HEK293 (cell line): ENCODE measurements around the gene RFX2.

Experiments used
- CTCF ChIA-PET: fragments of 350-600 bp; formaldehyde crosslinking; extraction: SDS; loops from one replicate; lab custom pipeline; 2021; ENCODE audit warnings: antibody characterized with exemption; lab: Yijun Ruan, JAX
- POLR2A ChIA-PET: fragments of 300-600 bp; formaldehyde crosslinking; extraction: SDS; loops from one replicate; lab custom pipeline; 2020; ENCODE audit warnings: antibody characterized with exemption, inconsistent platforms; lab: Yijun Ruan, JAX
- H3K27ac ChIP-seq: fragments of 200-500 bp; sonication (Bioruptor generic); 2 replicates; pipeline ENCODE4 v1.5.1; 2014; ENCODE audit warnings: low read depth, low read length, control low read depth, inconsistent platforms; ENCODE audit errors: extremely low read depth
- H3K36me3 ChIP-seq, 2 experiments: fragments of 200-500 bp in 1 of 2; sonication (Bioruptor generic) in 1 of 2; 1 replicate in 1 of 2; 2 replicates in 1 of 2; pipeline ENCODE4 v1.5.1; 2014 to 2017; ENCODE audit warnings: inconsistent platforms in 2 of 2, low read length in 2 of 2; ENCODE audit not compliant: control insufficient read depth in 2 of 2, insufficient read depth in 1 of 2
- H3K4me1 ChIP-seq: fragments of 200-500 bp; sonication (Bioruptor generic); 2 replicates; pipeline ENCODE4 v1.5.1; 2014; ENCODE audit warnings: mild to moderate bottlenecking, low read length, inconsistent platforms; ENCODE audit not compliant: control insufficient read depth, insufficient read depth
- H3K4me3 ChIP-seq: 2 replicates; pipeline ENCODE4 v1.5.1; 2011; ENCODE audit warnings: low read depth, mild to moderate bottlenecking, control low read depth, low read length, moderate library complexity
- H3K9me3 ChIP-seq: fragments of 200-500 bp; sonication (Bioruptor generic); 2 replicates; pipeline ENCODE4 v1.5.1; 2014; ENCODE audit warnings: low read depth, low read length, inconsistent platforms; ENCODE audit not compliant: control insufficient read depth, insufficient read depth
- FEZF1 ChIP-seq: fragments of 450-650 bp; formaldehyde crosslinking; IDR thresholded peaks from 2 replicates; pipeline ENCODE4 v1.5.1; 2016; ENCODE audit warnings: missing biosample characterization, missing genetic modification characterization
- GLIS1 ChIP-seq: fragments of 450-650 bp; formaldehyde crosslinking; IDR thresholded peaks from 2 replicates; pipeline ENCODE4 v1.5.1; 2016; ENCODE audit warnings: missing biosample characterization, missing genetic modification characterization
- KLF1 ChIP-seq: fragments of 450-650 bp; formaldehyde crosslinking; IDR thresholded peaks from 2 replicates; pipeline ENCODE4 v1.5.1; 2016; ENCODE audit warnings: missing biosample characterization, missing genetic modification characterization
- OSR2 ChIP-seq: fragments of 450-650 bp; formaldehyde crosslinking; IDR thresholded peaks from 2 replicates; pipeline ENCODE4 v1.5.1; 2016; ENCODE audit warnings: missing biosample characterization, missing genetic modification characterization
- TCF7L2 ChIP-seq: IDR thresholded peaks from 2 replicates; pipeline ENCODE4 v1.6.1; 2011; ENCODE audit warnings: low read depth, mild to moderate bottlenecking, inconsistent platforms, low read length, moderate library complexity, borderline replicate concordance
- ZBTB1 ChIP-seq: fragments of 450-650 bp; formaldehyde crosslinking; IDR thresholded peaks from 2 replicates; pipeline ENCODE4 v1.5.1; 2016; ENCODE audit warnings: missing biosample characterization, missing genetic modification characterization
- ZNF112 ChIP-seq: fragments of 450-650 bp; formaldehyde crosslinking; IDR thresholded peaks from 2 replicates; pipeline ENCODE4 v1.5.0; 2017; ENCODE audit warnings: missing biosample characterization, missing genetic modification characterization
- ZNF138 ChIP-seq: fragments of 450-650 bp; formaldehyde crosslinking; IDR thresholded peaks from 2 replicates; pipeline ENCODE4 v1.5.1; 2016; ENCODE audit warnings: missing biosample characterization, missing genetic modification characterization, borderline replicate concordance
- ZNF157 ChIP-seq: fragments of 450-650 bp; formaldehyde crosslinking; IDR thresholded peaks from 2 replicates; pipeline ENCODE4 v1.5.1; 2016; ENCODE audit warnings: missing biosample characterization, missing genetic modification characterization
- ZNF184 ChIP-seq: fragments of 450-650 bp; IDR thresholded peaks from 2 replicates; pipeline ENCODE4 v1.5.1; 2018; ENCODE audit warnings: missing biosample characterization, mild to moderate bottlenecking, missing genetic modification characterization
- ZNF266 ChIP-seq: fragments of 450-650 bp; formaldehyde crosslinking; IDR thresholded peaks from 2 replicates; pipeline ENCODE4 v1.5.1; 2016; ENCODE audit warnings: missing biosample characterization, missing genetic modification characterization, low read depth
- ZNF354C ChIP-seq: fragments of 450-650 bp; formaldehyde crosslinking; IDR thresholded peaks from 2 replicates; pipeline ENCODE4 v1.5.1; 2016; ENCODE audit warnings: missing biosample characterization, missing genetic modification characterization, low read depth, borderline replicate concordance
- ZNF391 ChIP-seq: fragments of 450-650 bp; formaldehyde crosslinking; IDR thresholded peaks from 2 replicates; pipeline ENCODE4 v1.5.1; 2016; ENCODE audit warnings: low read depth, missing biosample characterization, missing genetic modification characterization, borderline replicate concordance
- ZNF433 ChIP-seq: fragments of 450-650 bp; formaldehyde crosslinking; IDR thresholded peaks from 2 replicates; pipeline ENCODE4 v1.5.1; 2016; ENCODE audit warnings: missing biosample characterization, missing genetic modification characterization, low read depth
- ZNF660 ChIP-seq: fragments of 450-650 bp; IDR thresholded peaks from 2 replicates; pipeline ENCODE4 v1.5.1; 2018; ENCODE audit warnings: missing biosample characterization, mild to moderate bottlenecking, missing genetic modification characterization
- ZNF747 ChIP-seq: fragments of 450-650 bp; formaldehyde crosslinking; IDR thresholded peaks from 2 replicates; pipeline ENCODE4 v1.5.1; 2016; ENCODE audit warnings: missing biosample characterization, missing genetic modification characterization
- ZNF791 ChIP-seq: fragments of 450-650 bp; formaldehyde crosslinking; IDR thresholded peaks from 2 replicates; pipeline ENCODE4 v1.5.1; 2016; ENCODE audit warnings: missing biosample characterization, missing genetic modification characterization
- ZSCAN16 ChIP-seq: fragments of 450-650 bp; formaldehyde crosslinking; IDR thresholded peaks from 2 replicates; pipeline ENCODE4 v1.5.1; 2016; ENCODE audit warnings: missing biosample characterization, missing genetic modification characterization
- TF ChIP-seq, protein P1 (sequence below): fragments of 450-650 bp; formaldehyde crosslinking; IDR thresholded peaks from 2 replicates; pipeline ENCODE4 v1.5.1; 2016; ENCODE audit warnings: missing biosample characterization, missing genetic modification characterization
- TF ChIP-seq, protein P2 (sequence below): fragments of 450-650 bp; formaldehyde crosslinking; IDR thresholded peaks from 2 replicates; pipeline ENCODE4 v1.5.1; 2016; ENCODE audit warnings: missing biosample characterization, missing genetic modification characterization

RFX2 gene

DNA sequence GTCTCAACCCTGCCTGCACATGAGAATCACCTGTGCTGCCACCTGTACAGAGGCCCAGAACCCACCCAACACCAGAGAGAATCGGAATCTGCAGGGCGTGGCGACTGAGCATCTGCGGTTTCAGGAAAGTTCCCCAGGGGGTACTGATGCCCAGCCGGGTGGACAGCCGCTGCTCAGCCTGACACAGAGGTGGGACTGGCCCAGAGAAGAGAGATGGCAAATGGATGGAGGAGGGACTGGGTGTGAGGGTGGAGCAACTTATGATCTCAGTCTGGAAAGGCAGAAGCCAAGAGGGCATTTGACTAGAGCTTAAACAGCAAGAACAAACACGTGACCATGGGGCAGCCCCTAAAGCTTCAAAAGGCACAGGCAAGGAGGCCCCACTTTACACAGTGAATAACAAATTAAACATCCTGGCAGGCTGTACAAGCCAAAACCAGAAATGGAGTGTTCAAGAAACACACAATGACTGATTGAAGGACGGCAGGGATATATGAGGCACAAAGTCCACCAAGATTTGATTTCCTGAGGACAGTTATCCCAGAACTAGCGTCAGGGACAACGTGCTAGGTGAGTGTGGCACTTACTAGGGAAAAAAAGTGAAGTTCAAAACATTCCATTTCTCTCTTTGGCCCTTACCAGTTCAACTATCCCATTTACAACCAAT is 135.4 kb downstream of the RFX2 start (continued):
- no peak for TF ChIP-seq ZNF354C
- TF ChIP-seq ZNF391 (tag by site-specific recombination), result no peak

DNA sequence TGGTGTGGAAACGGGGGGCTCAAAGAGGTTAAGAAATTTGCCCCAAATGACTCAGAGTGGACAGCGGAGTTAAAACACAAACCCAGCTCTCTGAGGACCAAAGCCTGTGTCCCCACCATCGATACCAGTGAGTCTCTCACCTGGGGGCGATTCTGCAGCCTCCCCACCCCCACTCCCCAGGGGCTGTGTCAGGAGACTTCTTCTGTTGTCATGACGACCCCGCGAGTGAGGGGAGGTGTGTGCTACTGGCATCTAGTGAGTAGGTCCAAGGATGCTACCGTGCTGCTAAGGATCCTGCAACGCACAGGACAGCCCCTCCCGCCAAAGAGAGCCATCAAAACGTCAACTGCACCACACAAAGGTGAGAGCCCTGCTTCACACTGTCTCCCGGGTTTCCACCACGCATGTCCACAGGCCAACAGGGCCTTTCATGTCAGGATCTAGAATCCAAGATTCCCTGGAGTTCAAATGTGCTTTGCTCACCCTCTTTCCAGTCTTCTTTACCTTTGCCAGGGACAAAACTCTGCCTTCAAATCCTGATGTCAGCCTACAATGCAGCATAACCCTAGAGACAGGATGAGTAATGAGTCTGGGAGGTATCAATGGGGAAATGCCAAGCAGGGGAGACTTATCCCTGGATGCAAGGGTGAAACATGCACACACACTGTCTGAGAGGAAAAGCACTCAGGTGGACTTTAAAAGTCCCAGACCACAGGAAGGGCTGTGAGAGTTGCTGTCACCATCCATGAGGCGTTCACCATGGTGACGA is 136.2 kb downstream of the RFX2 start:
- Histone ChIP-seq H3K4me1 (peaks cover 11% of the 10 kb centered on the region), H3K27ac (no peak overlapping the region), H3K9me3 (no peaks in the 10 kb centered on the region), H3K36me3 (peaks cover 5 to 52% of the 10 kb centered on the region in 2 experiments; a peak in 2 of 3 replicates), H3K4me3 (no peak overlapping the region)
- peak; percentile 67 for TF ChIP-seq OSR2
- no peak for TF ChIP-seq ZNF266 (tag by site-specific recombination)
- TF ChIP-seq GLIS1 (tag by site-specific recombination), result no peak
- peak; percentile 27; the same call in 1 of the 2 replicates for TF ChIP-seq KLF1
- CTCF ChIA-PET, result interaction anchor here (0.6 kb wide), 1 partner anchor 439 kb away, joined by 4 read pairs; no protein-coding TSS in a partner anchor
- POLR2A ChIA-PET, result no interaction called here

DNA sequence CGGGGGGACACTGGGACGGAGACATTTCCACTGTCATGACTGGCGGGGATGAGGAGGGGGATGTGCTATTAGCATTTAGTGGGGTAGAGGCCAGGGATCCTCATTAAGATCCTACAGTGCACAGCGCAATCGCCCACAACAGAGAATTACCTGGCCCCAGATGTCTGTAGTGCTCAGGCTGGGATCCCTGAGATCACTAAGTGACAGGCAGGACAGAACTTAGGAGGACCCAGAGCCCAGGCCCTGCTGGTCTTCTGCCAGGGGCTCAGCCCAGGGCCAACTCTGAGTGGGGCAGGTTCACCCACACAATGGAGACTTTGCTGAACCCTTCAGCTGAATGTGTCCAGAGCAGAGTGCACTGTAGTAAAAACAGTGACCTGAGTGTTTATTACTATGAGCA is 136.9 kb downstream of the RFX2 start:
- H3K4me1 ChIP-seq, result peaks cover 10% of the 10 kb centered on the region
- H3K4me3 ChIP-seq, result no peak overlapping the region
- ChIA-PET CTCF (interaction anchor here (0.6 to 2.7 kb wide), 2 partner anchors 170 to 438 kb away, joined by 4 to 8 read pairs; no protein-coding TSS in a partner anchor), POLR2A (no interaction called here)
- TF ChIP-seq TCF7L2 (no peak), ZNF660 (tag by site-specific recombination) (no peak), ZNF112 (tag by site-specific recombination) (no peak), ZNF138 (no peak), ZNF747 (tag by site-specific recombination) (no peak), ZBTB1 (tag by site-specific recombination) (no peak), ZSCAN16 (no peak), ZNF184 (no peak), FEZF1 (tag by site-specific recombination) (no peak), ZNF433 (tag by site-specific recombination) (no peak), ZNF157 (tag by site-specific recombination) (no peak), ZNF791 (tag by site-specific recombination) (no peak)
- TF ChIP-seq, protein P1, sequence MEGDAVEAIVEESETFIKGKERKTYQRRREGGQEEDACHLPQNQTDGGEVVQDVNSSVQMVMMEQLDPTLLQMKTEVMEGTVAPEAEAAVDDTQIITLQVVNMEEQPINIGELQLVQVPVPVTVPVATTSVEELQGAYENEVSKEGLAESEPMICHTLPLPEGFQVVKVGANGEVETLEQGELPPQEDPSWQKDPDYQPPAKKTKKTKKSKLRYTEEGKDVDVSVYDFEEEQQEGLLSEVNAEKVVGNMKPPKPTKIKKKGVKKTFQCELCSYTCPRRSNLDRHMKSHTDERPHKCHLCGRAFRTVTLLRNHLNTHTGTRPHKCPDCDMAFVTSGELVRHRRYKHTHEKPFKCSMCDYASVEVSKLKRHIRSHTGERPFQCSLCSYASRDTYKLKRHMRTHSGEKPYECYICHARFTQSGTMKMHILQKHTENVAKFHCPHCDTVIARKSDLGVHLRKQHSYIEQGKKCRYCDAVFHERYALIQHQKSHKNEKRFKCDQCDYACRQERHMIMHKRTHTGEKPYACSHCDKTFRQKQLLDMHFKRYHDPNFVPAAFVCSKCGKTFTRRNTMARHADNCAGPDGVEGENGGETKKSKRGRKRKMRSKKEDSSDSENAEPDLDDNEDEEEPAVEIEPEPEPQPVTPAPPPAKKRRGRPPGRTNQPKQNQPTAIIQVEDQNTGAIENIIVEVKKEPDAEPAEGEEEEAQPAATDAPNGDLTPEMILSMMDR, result no peak
- TF ChIP-seq, protein P2, sequence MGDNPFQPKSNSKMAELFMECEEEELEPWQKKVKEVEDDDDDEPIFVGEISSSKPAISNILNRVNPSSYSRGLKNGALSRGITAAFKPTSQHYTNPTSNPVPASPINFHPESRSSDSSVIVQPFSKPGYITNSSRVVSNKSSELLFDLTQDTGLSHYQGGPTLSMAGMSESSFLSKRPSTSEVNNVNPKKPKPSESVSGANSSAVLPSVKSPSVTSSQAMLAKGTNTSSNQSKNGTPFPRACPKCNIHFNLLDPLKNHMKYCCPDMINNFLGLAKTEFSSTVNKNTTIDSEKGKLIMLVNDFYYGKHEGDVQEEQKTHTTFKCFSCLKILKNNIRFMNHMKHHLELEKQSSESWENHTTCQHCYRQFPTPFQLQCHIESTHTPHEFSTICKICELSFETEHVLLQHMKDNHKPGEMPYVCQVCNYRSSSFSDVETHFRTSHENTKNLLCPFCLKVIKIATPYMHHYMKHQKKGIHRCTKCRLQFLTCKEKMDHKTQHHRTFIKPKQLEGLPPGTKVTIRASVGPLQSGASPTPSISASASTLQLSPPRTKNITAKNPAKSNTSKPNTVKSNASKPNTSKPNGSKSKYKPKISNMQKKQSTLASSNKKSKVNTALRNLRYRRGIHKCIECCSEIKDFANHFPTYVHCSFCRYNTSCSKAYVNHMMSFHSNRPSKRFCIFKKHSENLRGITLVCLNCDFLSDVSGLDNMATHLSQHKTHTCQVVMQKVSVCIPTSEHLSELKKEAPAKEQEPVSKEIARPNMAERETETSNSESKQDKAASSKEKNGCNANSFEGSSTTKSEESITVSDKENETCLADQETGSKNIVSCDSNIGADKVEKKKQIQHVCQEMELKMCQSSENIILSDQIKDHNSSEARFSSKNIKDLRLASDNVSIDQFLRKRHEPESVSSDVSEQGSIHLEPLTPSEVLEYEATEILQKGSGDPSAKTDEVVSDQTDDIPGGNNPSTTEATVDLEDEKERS (tag by site-specific recombination), result no peak
- H3K27ac ChIP-seq, result no peak overlapping the region
- peaks cover 5 to 54% of the 10 kb centered on the region in 2 experiments; a peak in 2 of 3 replicates for H3K36me3 ChIP-seq
- H3K9me3 ChIP-seq, result no peaks in the 10 kb centered on the region
